ENCODE data around the gene SCN7A. TPM values are rescaled to one million over a fixed set of nuclear protein-coding genes. Genes with fewer than 3 reads are reported as not detected.

Gene SCN7A
- total and polyA plus RNA-seq, 2 of the 4 experiments (the other 2 are of a cell fraction) = 0.39 to 0.90 TPM

- Histone ChIP-seq H4K5ac (ENCODE audit: low read depth, low read length) (no peak overlapping the region), H3K27ac (ENCODE audit: insufficient read depth, low read length) (no peak overlapping the region), H3K79me1 (ENCODE audit: low read depth in 1 of 2, low read length in 2 of 2) (no peaks in the 10 kb centered on the region), H2BK120ac (ENCODE audit: low read depth, low read length) (no peak overlapping the region), H3K14ac (replicated peaks; ENCODE audit: low read depth, low read length) (no peak overlapping the region), H3K9me3 (ENCODE audit: control insufficient read depth, insufficient read depth, low read length) (no peaks in the 10 kb centered on the region), H3K4me3 (ENCODE audit: insufficient read depth, low read depth, low read length) (no peak overlapping the region), H3K23ac (ENCODE audit: low read depth, low read length) (no peak overlapping the region), H3K9ac (ENCODE audit: low read depth, low read length) (no peak overlapping the region), H2BK15ac (ENCODE audit: low read depth, low read length) (no peak overlapping the region), H2BK20ac (ENCODE audit: low read depth, low read length) (no peak overlapping the region), H3K18ac (ENCODE audit: low read depth, low read length) (no peak overlapping the region), H3K27me3 (ENCODE audit: control insufficient read depth, insufficient read depth, low read length) (no peaks in the 10 kb centered on the region), H3K4me1 (ENCODE audit: control insufficient read depth, insufficient read depth, low read length) (peaks cover 4% of the 10 kb centered on the region), H3K36me3 (ENCODE audit: control insufficient read depth, insufficient read depth, low read length) (no peaks in the 10 kb centered on the region), H2AFZ (replicated peaks; ENCODE audit: low read length, poor library complexity) (no peak overlapping the region), H4K20me1 (ENCODE audit: insufficient read depth, low read length) (no peaks in the 10 kb centered on the region), H2BK5ac (ENCODE audit: low read depth, low read length, poor library complexity, severe bottlenecking) (peak overlapping the region; percentile 50), H4K91ac (ENCODE audit: insufficient read depth, low read depth, low read length) (no peak overlapping the region), H2AK5ac (ENCODE audit: low read depth, low read length) (no peak overlapping the region), H4K8ac (ENCODE audit: low read depth in 2 of 2, low read length in 2 of 2) (no peak overlapping the region), H3K56ac (ENCODE audit: extremely low read depth, insufficient read depth, low read length) (no peak overlapping the region), H3K4ac (ENCODE audit: low read depth, low read length) (no peak overlapping the region), H3K9me1 (ENCODE audit: insufficient read depth, low read length) (peaks cover 2% of the 10 kb centered on the region; the same call in 1 of the 2 replicates), H2AK9ac (replicated peaks; ENCODE audit: low read depth, low read length, poor library complexity) (no peak overlapping the region), H3K4me2 (ENCODE audit: low read depth, low read length) (no peak overlapping the region)
- dilution Hi-C loops (cut with HindIII; ENCODE audit: low sequenced_read_pairs, unreplicated experiment) (no loop called here), in situ Hi-C loops (cut with MboI; ENCODE audit: low sequenced_read_pairs) (loop anchor here (25.0 kb wide), 1 partner anchor 451 kb away; the partner anchor contains the start of gene TTC21B), intact Hi-C loops (cut with micrococcal nuclease) (loop anchor here (5.0 kb wide), 1 partner anchor 36 kb away; the partner anchor contains the start of gene SCN9A)
- no CpG with 5 or more reads among the region's 1 CpG for WGBS, 2 experiments (ENCODE audit: extremely low coverage in 2 of 2, insufficient read length in 1 of 2)
- CTCF ChIA-PET = no interaction called here
- TF ChIP-seq NFE2L2 (IDR thresholded peaks at IDR 0.05; ENCODE audit: low read depth, low read length) = no peak
- TF ChIP-seq MXI1 (IDR thresholded peaks at IDR 0.05; ENCODE audit: borderline replicate concordance, low read depth, low read length) = no peak
- TF ChIP-seq POLR2A (IDR thresholded peaks at IDR 0.05; ENCODE audit: low read depth, low read length) = no peak
- no peak for TF ChIP-seq RAD21 (IDR thresholded peaks at IDR 0.05; ENCODE audit: low read length)
- TF ChIP-seq SMC3 (IDR thresholded peaks at IDR 0.05; ENCODE audit: low read depth, low read length) = no peak
- no peak for TF ChIP-seq ELK1 (IDR thresholded peaks at IDR 0.05; ENCODE audit: borderline replicate concordance, low read depth, low read length)
- TF ChIP-seq MAZ (IDR thresholded peaks at IDR 0.05; ENCODE audit: borderline replicate concordance, low read depth, low read length) = no peak
- TF ChIP-seq RFX5 (IDR thresholded peaks at IDR 0.05; ENCODE audit: low read depth, low read length) = no peak
- no peak for TF ChIP-seq CEBPB (IDR thresholded peaks at IDR 0.05; ENCODE audit: low read depth, low read length)
- TF ChIP-seq MAFK (IDR thresholded peaks at IDR 0.05; ENCODE audit: low read depth, low read length) = no peak
- no peak for TF ChIP-seq CHD1 (IDR thresholded peaks at IDR 0.05; ENCODE audit: low read depth, low read length)
- TF ChIP-seq, protein P1, sequence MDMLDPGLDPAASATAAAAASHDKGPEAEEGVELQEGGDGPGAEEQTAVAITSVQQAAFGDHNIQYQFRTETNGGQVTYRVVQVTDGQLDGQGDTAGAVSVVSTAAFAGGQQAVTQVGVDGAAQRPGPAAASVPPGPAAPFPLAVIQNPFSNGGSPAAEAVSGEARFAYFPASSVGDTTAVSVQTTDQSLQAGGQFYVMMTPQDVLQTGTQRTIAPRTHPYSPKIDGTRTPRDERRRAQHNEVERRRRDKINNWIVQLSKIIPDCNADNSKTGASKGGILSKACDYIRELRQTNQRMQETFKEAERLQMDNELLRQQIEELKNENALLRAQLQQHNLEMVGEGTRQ (IDR thresholded peaks at IDR 0.05; ENCODE audit: low read depth, low read length) = no peak
- no peak for TF ChIP-seq FOS (IDR thresholded peaks at IDR 0.05; ENCODE audit: low read depth, low read length)
- TF ChIP-seq, protein P2, sequence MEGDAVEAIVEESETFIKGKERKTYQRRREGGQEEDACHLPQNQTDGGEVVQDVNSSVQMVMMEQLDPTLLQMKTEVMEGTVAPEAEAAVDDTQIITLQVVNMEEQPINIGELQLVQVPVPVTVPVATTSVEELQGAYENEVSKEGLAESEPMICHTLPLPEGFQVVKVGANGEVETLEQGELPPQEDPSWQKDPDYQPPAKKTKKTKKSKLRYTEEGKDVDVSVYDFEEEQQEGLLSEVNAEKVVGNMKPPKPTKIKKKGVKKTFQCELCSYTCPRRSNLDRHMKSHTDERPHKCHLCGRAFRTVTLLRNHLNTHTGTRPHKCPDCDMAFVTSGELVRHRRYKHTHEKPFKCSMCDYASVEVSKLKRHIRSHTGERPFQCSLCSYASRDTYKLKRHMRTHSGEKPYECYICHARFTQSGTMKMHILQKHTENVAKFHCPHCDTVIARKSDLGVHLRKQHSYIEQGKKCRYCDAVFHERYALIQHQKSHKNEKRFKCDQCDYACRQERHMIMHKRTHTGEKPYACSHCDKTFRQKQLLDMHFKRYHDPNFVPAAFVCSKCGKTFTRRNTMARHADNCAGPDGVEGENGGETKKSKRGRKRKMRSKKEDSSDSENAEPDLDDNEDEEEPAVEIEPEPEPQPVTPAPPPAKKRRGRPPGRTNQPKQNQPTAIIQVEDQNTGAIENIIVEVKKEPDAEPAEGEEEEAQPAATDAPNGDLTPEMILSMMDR (conservative IDR thresholded peaks at IDR 0.05; ENCODE audit: low read depth, low read length) = no peak
- TF ChIP-seq RCOR1 (IDR thresholded peaks at IDR 0.05; ENCODE audit: insufficient replicate concordance, low read length) = no peak
- TF ChIP-seq BHLHE40 (IDR thresholded peaks at IDR 0.05; ENCODE audit: low read depth, low read length) = no peak
- POLR2A ChIA-PET (ENCODE audit: unreplicated experiment) = no interaction called here
- ATAC-seq (ENCODE audit: low read depth) (no peak), DNase-seq (peak; percentile 69)
- BruUV-seq (replicated peaks) = no TSS peak
Observed at GRCh38 chr2:166413255-166413654, 80.8 kb downstream of the SCN7A start.
